Stimulated activated CD8-positive, alpha-beta memory T cell treated with anti-CD3 and anti-CD28 coated beads, Interleukin-15, amount 100 ng/mL, for 4 hours (primary cell): Measurements from ENCODE around the gene DNAH3.
"Not testable (repeated sequence)": the region's sequence is repeated elsewhere in the genome, so short reads cannot be mapped to it uniquely, and the experiment has no call there.

Source experiments
- DNase-seq, 2 donors: peaks; one replicate each; pipeline ENCODE4 v3.0.0-alpha.2; 2020; ENCODE audit warnings: low read depth in 2 of 2

The DNAH3 gene, protein sequence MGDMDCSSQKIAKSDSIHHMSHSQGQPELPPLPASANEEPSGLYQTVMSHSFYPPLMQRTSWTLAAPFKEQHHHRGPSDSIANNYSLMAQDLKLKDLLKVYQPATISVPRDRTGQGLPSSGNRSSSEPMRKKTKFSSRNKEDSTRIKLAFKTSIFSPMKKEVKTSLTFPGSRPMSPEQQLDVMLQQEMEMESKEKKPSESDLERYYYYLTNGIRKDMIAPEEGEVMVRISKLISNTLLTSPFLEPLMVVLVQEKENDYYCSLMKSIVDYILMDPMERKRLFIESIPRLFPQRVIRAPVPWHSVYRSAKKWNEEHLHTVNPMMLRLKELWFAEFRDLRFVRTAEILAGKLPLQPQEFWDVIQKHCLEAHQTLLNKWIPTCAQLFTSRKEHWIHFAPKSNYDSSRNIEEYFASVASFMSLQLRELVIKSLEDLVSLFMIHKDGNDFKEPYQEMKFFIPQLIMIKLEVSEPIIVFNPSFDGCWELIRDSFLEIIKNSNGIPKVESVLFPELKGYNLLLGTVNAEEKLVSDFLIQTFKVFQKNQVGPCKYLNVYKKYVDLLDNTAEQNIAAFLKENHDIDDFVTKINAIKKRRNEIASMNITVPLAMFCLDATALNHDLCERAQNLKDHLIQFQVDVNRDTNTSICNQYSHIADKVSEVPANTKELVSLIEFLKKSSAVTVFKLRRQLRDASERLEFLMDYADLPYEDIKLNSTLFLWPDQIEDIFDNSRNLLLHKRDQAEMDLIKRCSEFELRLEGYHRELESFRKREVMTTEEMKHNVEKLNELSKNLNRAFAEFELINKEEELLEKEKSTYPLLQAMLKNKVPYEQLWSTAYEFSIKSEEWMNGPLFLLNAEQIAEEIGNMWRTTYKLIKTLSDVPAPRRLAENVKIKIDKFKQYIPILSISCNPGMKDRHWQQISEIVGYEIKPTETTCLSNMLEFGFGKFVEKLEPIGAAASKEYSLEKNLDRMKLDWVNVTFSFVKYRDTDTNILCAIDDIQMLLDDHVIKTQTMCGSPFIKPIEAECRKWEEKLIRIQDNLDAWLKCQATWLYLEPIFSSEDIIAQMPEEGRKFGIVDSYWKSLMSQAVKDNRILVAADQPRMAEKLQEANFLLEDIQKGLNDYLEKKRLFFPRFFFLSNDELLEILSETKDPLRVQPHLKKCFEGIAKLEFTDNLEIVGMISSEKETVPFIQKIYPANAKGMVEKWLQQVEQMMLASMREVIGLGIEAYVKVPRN (N-terminal part only)

DNA sequence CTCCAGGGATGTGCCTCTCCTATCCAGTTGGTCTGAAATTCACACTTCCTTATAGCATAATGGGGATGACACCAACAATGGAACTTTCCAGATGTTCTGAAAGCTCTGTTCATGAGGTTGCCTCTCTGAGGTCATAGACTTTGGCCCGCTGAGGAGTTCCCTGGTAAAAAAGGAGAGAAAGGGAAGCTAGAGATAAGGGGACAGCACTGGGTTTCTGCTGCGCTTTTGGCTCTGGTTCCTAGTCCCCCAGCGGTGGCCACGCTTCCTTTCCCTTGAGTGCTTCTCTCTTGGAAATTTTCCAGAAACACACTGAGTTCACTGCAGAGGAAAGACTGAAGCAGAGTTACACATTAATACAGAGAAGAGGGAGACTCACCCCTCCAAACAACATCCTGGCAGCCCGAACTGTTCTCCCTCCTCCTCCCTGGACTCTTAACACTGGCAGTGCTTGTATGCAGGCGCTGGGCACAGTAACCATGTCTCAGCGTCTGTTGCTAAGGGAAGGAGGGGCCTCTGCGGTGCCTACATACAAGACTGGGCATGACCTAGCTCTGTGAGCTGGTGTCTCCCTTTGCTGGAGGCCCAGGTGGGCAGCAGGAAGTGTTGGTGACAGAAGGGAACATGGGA is at the start of gene DNAH3:
Gene DNAH3 (minus strand): TSS at position 472 of the 627 bp plus-strand sequence. CDS start 527 bp downstream, outside the sequence.
- no peak for DNase-seq

DNA sequence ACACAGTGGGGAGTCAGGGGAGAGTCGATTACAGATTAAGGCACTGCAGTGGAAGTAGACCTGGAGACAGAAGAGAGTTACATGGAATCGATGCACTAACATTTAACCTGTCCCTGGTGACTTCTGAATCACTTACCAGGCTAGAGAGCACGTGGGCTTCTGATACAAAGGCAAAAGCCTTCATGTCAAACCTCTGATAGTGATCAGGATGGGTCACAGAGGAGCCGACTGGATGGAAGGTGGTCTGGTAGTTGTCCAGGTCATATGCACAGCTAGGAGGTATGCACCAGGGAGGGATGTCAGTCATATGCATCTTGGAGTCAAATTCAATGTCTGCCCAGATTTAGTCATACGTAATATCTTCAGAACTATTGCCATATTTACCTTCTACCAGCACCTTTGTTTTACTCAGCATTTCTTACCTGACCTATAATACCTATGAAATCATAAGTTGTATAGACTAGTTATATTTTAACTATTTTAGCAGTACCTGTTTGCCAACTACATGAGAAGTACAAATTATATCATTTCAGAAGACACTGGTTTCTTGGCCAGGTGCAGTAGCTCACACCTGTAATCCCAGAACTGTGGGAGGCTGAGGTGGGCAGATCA is 49.1 kb upstream of the DNAH3 start:
- no peak for DNase-seq

DNA sequence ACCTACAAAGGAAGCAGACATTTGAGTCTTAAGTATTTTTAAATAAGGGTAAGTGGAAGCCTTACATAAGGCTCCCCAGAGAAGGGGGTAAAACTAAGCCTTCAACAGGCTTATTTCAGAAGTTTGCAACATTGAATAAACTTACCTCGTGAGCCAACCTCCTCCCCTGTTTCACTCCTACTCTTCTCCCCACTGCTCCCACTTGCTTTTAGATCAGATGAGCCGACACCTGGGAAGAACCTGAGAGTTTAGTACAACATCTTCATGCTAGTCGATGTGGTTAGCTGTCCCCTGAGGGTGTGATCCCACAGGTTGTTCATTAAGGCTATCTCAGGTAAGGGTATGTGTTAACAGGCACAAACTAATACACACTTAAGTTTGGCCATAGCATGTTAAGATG is 47.0 kb upstream of the DNAH3 start:
- DNase-seq: no peak

DNA sequence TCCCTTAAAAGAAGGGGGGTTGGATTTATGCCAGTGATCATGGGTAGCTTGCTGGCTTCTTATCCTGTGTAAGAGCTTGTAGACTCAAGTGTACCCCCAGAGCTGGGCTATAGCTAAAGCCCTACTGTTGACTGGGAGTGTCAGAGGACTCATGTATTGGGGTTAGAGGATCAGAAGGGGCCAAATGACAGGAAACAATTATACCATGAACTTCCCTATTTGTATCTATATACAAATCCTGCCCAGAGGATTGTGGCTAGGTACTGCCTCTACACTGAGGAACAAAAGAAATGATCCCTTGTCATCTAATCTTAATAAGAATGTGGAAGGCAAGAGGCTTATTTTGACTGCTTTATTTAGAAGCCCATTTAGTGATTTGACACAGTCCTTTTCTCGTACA is 46.5 kb upstream of the DNAH3 start:
- no peak for DNase-seq

DNA sequence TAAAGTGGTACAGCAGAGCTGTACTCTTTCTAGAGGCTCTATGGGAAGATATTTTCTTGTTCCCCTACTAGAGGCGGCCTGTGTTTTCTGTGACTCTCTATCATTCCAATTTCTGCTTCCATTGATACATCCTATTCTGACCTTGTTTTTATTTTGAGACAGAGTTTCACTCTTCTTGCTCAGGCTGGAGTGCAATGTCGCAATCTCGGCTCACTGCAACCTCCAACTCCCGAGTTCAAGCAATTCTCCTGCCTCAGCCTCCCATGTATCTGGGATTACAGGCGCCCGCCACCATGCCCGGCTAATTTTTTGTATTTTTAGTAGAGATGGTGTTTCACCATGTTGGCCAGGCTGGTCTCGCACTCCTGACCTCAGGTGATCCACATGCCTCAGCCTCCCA is 44.7 kb upstream of the DNAH3 start:
- DNase-seq: not testable (repeated sequence)

DNA sequence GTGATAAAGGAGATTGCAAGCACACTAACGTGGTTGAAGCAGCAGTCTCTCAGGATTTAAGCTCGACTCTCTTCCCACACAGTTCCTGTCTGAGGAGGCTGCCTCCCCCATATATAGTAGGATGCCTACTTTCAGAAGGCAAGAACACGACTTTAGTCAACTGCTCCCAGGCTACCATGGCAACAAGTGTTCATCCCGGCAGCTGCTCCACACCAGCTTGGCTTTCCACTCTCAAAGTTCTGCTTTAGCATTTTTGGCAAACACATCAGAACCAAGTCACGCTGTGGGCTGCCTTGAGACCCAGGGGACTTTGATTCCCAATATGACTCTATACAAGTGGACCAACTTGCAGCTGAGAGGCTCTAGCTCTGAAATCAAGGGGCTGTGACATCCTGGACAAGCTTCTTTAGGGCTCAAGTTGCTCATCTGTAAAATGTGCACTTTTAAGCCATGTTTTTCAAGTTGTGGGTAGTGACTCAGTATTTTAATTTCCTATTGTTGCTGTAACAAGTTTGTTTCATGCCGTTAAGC is 44.2 kb upstream of the DNAH3 start:
- DNase-seq: no peak

DNA sequence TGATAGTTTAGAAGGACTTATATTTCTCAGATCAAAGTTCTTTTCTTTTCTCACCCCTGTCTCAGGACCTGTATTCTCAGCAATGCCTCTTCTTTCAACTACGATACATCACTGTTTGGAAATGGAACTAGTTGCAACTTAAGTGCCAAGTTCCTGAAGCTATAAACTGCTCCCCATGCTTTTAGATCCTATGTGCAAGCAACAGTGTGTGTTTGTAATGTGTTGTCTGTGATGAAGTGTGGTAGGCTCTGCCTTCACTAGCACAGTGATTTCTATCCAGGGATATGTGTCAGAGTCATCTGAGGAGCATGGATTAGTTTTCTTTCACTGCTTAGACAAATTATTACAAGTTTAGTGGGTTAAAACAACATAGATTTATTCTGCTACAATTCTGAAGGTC is 42.3 kb upstream of the DNAH3 start:
- no peak for DNase-seq

DNA sequence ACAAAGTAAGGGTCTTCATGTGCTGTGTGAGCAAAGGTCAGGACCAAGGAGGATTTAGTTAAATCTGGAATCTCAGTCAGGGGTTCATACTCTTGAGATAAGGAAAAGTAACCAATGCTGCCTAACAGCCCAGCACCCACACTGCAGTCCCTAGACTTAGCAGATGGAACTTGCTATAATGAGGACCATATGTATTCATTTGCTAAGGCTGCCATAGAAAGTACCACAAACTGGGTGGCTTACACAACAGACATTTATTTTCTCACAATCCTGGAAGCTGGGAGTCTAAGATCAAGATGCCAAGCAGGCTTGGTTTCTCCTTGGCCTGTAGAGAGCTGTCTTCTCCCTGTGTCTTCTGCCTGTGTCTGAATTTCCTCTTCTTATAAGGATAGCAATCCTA is 40.0 kb upstream of the DNAH3 start:
- DNase-seq: no peak

DNA sequence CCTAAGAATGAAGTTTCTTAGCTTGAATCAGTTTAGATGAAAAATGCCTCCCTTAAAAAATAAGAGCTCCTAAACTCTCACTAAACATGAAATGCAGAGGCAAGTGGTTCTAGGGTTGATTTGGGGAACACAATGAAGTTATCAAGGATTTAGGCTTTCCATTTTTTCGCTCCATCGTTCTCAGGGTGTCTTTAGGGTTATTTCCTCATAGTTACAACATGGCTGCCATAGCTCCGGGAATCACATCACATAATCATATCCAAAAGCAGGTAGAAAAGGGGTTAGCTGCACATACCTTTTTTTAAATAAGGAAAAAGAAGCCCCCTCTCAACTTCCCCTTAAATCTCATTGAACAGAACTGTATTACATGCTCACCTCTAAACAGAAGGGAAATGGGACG is 39.4 kb upstream of the DNAH3 start:
- no peak for DNase-seq

DNA sequence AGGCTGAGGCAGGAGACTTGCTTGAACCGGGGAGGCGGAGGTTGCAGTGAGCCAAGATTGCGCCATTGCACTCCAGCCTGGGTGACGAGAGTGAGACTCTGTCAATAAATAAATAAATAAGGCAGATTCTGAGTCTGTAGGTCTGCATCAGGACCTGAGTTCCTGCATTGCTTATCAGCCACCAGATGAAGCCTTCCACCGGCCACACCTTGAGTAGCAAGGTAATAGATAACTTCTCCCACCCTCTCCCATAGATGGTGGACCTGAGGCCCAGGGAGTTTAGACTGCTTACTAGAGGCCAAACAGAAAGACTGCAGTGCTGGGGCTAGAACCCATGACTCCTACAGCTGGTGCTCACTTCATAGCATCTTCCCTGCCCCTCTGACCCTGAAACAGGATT is 38.7 kb upstream of the DNAH3 start:
- no peak for DNase-seq

DNA sequence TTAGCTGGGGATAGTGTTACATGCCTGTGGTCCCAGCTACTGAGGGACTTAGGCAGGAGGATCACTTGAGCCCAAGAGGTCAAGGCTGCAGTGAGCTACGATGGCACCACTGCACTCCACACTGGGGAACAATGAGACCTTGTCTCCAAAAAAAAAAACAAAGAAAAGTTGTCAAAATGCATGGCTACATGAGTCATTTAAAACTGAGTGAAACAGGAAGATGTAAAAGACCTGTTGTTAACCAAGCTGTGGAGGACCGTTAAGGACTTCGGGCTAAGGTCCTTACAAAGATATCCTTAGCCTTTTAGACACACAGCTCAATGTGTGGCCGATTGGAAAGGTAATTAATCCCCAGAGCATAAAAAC is 35.7 kb upstream of the DNAH3 start:
- DNase-seq: no peak

DNA sequence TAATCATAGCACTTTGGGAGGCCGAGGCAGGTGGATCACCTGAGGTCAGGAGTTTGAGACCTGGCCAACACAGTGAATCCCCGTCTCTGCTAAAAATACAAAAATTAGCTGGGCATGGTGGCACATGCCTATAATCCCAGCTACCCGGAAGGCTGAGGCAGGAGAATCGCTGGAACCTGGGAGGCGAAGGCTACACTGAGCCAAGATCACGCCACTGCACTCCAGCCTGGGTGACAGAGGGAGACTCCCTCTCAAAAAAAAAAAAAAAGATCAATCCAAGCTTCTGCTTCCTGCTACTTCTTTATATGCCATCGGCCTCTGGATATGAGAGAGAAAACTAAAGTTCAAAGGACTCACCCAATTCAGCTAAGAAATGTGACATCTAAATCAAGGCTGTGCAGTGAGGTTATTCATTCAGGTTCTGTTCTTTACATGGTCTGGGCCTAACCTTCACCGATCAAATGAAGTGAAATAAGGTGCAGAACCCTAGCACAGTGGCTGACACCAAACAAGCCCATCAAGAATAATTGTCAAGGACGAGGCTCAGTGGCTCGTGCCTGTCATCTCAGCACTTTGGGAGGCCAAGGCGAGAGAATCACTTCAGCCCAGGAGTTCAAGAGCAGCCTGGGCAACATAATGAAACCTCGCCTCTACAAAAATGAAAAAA is 35.1 kb upstream of the DNAH3 start:
- no peak for DNase-seq

DNA sequence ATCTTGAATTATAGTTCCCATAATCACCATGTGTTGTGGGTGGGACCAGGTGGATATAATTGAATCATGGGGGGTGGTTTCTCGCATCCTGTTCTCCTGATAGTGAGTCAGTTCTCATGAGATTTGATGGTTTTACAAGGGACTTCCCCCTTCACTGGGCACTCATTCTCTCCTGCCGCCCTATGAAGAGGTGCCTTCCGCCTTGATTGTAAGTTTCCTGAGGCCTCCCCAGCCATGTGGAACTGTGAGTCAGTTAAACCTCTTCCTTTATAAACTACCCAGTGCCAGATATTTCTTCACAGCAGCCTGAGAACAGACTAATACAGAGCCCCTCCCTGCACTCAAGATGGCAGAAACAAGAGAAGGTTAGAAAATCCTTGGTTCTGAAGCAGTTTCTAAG is 34.2 kb upstream of the DNAH3 start:
- DNase-seq: no peak

DNA sequence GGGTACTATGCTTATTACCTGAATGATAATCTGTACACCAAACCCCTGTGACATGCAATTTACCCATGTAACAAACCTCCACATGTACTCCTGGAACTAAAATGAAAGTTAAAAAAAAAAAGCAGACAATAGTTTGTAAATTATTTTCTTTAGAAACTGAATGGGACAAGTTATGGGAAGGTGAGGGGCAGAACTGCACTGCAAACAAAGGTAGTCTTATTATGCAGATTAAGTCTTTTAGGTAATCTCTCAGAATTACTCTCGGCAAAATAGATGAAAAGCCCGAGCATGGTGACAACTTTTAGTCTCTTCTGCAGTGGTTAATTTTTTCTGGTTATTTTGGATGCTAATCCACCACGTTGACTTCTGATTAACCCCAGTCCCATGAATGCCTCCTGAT is 33.3 kb upstream of the DNAH3 start:
- no peak for DNase-seq

DNA sequence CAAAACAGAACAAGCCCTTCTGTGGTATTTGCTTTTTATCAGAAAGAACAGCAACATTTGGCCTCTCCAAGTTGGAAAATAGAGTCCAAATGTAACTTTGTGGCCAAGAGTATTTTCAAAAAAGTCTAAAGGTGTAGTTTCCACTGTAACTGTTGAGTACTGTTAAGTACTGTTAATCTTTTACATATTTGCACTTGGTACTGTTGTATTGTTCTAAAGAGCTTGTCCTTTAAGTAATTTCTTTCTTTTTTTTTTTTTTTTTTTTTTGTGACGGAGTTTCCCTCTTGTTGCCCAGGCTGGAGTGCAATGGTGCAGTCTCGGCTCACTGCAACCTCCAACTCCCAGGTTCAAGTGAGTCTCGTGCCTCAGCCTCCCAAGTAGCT is 29.3 kb upstream of the DNAH3 start:
- no peak for DNase-seq

DNA sequence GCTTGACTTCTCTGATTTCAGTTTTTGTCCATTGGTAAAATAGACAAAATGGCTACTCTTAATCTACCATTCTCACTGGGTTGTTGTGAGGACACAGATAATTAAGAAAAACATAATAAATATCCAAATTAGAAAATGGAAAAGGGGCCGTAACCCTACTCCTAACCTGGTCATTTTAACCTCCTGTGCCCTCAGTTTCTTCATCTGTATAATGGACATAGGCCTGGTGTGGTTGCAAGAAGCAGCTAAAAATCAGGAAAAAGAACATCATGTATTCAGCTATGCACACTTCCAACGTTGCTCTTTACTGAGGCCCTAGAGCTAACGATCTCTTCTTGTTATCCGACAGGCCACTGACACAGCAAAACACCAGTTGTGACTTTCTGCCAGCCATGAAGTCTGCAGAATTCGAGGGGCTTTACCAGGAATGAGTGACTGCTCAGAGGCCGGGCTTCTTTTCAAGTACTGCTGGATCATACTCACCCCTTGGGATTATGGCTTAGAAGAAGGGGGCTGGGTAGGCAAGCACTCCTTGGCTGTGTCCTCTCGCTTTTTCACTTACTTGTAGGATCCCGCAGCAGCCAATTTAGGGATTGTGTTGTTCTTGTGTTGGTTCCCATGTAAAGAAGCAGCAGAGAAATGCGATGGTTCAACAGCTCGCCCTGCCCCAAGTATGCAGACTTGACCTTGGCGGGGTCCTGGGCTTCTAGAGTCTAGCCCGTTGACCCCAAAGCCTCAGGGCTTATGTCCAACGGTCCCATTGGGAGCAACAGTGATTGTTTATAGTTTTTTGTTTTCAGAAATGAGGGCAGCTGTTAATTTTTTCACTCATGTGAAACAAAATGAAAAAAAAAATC is 28.7 kb upstream of the DNAH3 start:
- no peak for DNase-seq

DNA sequence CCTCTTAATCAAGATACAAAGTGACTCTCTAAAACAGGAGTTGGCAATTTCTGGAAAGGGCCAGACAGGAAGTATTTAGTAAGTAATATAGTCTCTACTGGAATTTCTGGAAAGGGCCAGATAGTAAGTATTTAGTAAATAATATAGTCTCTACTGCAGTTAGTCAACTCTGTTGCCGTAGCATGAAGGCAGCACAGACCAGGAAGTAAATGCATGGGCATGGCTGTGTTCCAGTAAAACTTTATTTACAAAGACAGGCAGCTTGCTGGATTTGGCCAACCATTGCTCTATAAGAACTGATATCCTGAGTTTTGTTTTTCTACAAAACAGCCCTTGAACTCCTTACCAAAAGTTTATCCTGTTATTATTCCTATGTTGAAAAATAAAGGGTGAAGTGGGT is 24.8 kb upstream of the DNAH3 start:
- DNase-seq: no peak

DNA sequence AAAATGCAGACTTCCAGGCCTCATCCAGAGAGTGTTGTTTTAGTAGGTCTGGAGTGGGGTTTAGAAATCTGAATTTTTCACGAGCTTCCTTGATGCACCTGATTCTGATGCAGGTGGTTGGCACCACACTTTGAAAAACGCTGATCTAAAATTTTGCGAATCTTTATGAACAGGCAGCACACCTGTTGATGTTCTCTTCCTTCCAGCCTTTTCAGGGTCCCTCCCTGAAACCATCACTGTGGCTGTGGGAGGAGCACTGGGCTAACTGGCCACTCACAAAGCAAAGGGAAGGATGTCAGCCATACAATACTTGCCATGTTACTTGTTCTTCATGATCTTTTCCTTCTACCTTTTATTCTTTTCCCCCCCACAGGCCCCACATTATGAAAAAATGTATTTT is 22.0 kb upstream of the DNAH3 start:
- no peak for DNase-seq

DNA sequence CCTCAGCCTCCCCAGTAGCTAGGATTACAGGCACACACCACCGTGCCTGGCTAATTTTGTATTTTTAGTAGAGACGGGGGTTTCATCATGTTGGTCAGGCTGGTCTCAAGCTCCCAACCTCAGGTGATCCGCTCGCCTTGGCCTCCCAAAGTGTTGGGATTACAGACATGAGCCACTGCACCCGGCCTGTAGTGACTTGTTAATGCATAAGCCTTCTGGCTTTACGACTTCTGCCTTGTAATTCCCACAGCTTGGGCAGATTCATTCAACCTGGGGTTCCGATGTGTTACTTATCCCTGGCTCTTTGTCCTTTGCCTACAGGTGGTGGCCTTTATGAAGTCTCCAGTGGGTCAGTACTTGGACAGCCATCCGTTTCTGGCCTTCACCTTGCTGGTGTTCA is 19.5 kb upstream of the DNAH3 start:
- DNase-seq: not testable (repeated sequence)
